ENCODE measurements around the gene RHOC.

- TF ChIP-seq, protein P1, sequence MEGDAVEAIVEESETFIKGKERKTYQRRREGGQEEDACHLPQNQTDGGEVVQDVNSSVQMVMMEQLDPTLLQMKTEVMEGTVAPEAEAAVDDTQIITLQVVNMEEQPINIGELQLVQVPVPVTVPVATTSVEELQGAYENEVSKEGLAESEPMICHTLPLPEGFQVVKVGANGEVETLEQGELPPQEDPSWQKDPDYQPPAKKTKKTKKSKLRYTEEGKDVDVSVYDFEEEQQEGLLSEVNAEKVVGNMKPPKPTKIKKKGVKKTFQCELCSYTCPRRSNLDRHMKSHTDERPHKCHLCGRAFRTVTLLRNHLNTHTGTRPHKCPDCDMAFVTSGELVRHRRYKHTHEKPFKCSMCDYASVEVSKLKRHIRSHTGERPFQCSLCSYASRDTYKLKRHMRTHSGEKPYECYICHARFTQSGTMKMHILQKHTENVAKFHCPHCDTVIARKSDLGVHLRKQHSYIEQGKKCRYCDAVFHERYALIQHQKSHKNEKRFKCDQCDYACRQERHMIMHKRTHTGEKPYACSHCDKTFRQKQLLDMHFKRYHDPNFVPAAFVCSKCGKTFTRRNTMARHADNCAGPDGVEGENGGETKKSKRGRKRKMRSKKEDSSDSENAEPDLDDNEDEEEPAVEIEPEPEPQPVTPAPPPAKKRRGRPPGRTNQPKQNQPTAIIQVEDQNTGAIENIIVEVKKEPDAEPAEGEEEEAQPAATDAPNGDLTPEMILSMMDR (IDR thresholded peaks at IDR 0.05), result peak; percentile 78 to 91 (median 87)
- no peak for TF ChIP-seq POLR2A (IDR thresholded peaks at IDR 0.05; ENCODE audit: low read depth)
- TF ChIP-seq POLR2AphosphoS5 (IDR thresholded peaks at IDR 0.05), result peak in 1 of 2 donors; percentile 40
These were observed 11.9 kb upstream of the RHOC start for GRCh38 chr1:112718691-112719418.
